Measurements from ENCODE around the gene PES1.
"Not testable (repeated sequence)": the region's sequence is repeated elsewhere in the genome, so short reads cannot be mapped to it uniquely, and the experiment has no call there.

Gene PES1

GRCh38 chr22:30607939-30608338, 16.2 kb upstream of the PES1 start:
- no peak for DNase-seq (ENCODE audit: low read depth)

- DNase-seq (ENCODE audit: low read depth) = no peak
Measured at GRCh38 chr22:30607300-30607930, 15.7 kb upstream of the PES1 start.

- DNase-seq (ENCODE audit: low read depth) = peak; percentile 45
Measured at GRCh38 chr22:30606455-30607299, 15.0 kb upstream of the PES1 start, which contains the start of gene TCN2. Gene TCN2, plus strand, starts transcription at chr22:30607174. Its CDS starts 158 bp downstream, at chr22:30607332.

- DNase-seq (ENCODE audit: low read depth) = no peak
Measured at GRCh38 chr22:30605449-30606110, 13.9 kb upstream of the PES1 start.

- no peak for DNase-seq (ENCODE audit: low read depth)
Measured at GRCh38 chr22:30604723-30605122, 13.0 kb upstream of the PES1 start.

GRCh38 chr22:30603801-30604200, 12.1 kb upstream of the PES1 start:
- DNase-seq (ENCODE audit: low read depth) = no peak

- no peak for DNase-seq (ENCODE audit: low read depth)
Measured at GRCh38 chr22:30602049-30602448, 10.3 kb upstream of the PES1 start.

GRCh38 chr22:30601464-30601863, 9.8 kb upstream of the PES1 start:
- DNase-seq (ENCODE audit: low read depth) = no peak

GRCh38 chr22:30600921-30601320, 9.2 kb upstream of the PES1 start:
- no peak for DNase-seq (ENCODE audit: low read depth)

GRCh38 chr22:30598986-30599385, 7.3 kb upstream of the PES1 start:
- no peak for DNase-seq (ENCODE audit: low read depth)

GRCh38 chr22:30596886-30597285, 5.2 kb upstream of the PES1 start:
- DNase-seq (ENCODE audit: low read depth) = no peak

GRCh38 chr22:30596199-30596598, 4.5 kb upstream of the PES1 start:
- DNase-seq (ENCODE audit: low read depth) = no peak

GRCh38 chr22:30592360-30592713, 627 bp upstream of the PES1 start:
- not testable (repeated sequence) for DNase-seq (ENCODE audit: low read depth)

GRCh38 chr22:30591191-30591587, 521 bp downstream of the PES1 start:
- DNase-seq (ENCODE audit: low read depth) = no peak

- no peak for DNase-seq (ENCODE audit: low read depth)
Measured at GRCh38 chr22:30586414-30586813, 5.3 kb downstream of the PES1 start.

- no peak for DNase-seq (ENCODE audit: low read depth)
Measured at GRCh38 chr22:30584441-30584840, 7.3 kb downstream of the PES1 start.

- no peak for DNase-seq (ENCODE audit: low read depth)
Measured at GRCh38 chr22:30582788-30583545, 8.7 kb downstream of the PES1 start.

- no peak for DNase-seq (ENCODE audit: low read depth)
Measured at GRCh38 chr22:30582051-30582450, 9.7 kb downstream of the PES1 start.

GRCh38 chr22:30580896-30581295, 10.8 kb downstream of the PES1 start:
- no peak for DNase-seq (ENCODE audit: low read depth)

GRCh38 chr22:30578481-30578880, 13.2 kb downstream of the PES1 start:
- no peak for DNase-seq (ENCODE audit: low read depth)

GRCh38 chr22:30575859-30576258, 15.9 kb downstream of the PES1 start:
- DNase-seq (ENCODE audit: low read depth) = no peak

GRCh38 chr22:30574997-30575671, 16.6 kb downstream of the PES1 start:
- no peak for DNase-seq (ENCODE audit: low read depth)
